Endothelial cell of umbilical vein (primary cell): Measurements from ENCODE around the gene DLG3. TPM values are rescaled to one million over a fixed set of nuclear protein-coding genes. Genes with fewer than 3 reads are reported as not detected.
A peak's percentile ranks its signal among the peaks of the same experiment; 100 is the strongest.

Source experiments
- BruUV-seq: library from RNA; stranded (reverse); fragments of 400-500 nt; replicated peaks from 2 replicates; lab custom pipeline; 2021; lab: Mats Ljungman, UMichigan
- CTCF ChIA-PET: fragments of 300-600, 350-600 bp; sonication (Branson Sonifier 250); formaldehyde crosslinking; loops from one replicate; lab custom pipeline; 2021; ENCODE audit warnings: antibody characterized with exemption, inconsistent platforms; lab: Charles Lee
- POLR2A ChIA-PET: fragments of 300-600, 350-600 bp; sonication (Branson Sonifier 250); formaldehyde crosslinking; loops from one replicate; lab custom pipeline; 2021; ENCODE audit warnings: antibody characterized with exemption, inconsistent platforms; lab: Charles Lee
- DNase-seq: peaks from one replicate; pipeline ENCODE4 v3.0.0-alpha.2; 2011; ENCODE audit warnings: low read depth, low spot score
- FAIRE-seq: peaks from 2 replicates; lab custom pipeline; 2011; peaks lifted over from hg19 to GRCh38; lab: Jason Lieb, UNC
- H2AFZ ChIP-seq: 2 replicates; pipeline ENCODE4 v1.6.0; 2012; ENCODE audit warnings: low read depth, low read length, control low read depth, inconsistent platforms
- H3K27ac ChIP-seq: 2 replicates; pipeline ENCODE4 v1.5.1; 2011; ENCODE audit warnings: low read depth, mild to moderate bottlenecking, control low read depth, low read length, moderate library complexity; ENCODE audit not compliant: insufficient read depth
- H3K27me3 ChIP-seq, 2 experiments: 2 replicates each; pipeline versions ENCODE4 v1.6.0 to v1.6.1; 2011; ENCODE audit warnings: low read length in 2 of 2, mixed read lengths in 1 of 2; ENCODE audit not compliant: control insufficient read depth in 2 of 2, insufficient read depth in 2 of 2
- H3K36me3 ChIP-seq, 2 experiments: 2 replicates in 1 of 2; 3 replicates in 1 of 2; pipeline ENCODE4 v1.5.1; 2011; ENCODE audit warnings: low read length in 2 of 2, mild to moderate bottlenecking in 1 of 2, moderate library complexity in 1 of 2; ENCODE audit not compliant: control insufficient read depth in 2 of 2, insufficient read depth in 2 of 2; ENCODE audit errors: extremely low read depth in 1 of 2
- H3K4me1 ChIP-seq: 3 replicates; pipeline ENCODE4 v1.5.1; 2011; ENCODE audit warnings: mild to moderate bottlenecking, low read length; ENCODE audit not compliant: control insufficient read depth, insufficient read depth; ENCODE audit errors: extremely low read depth
- H3K4me2 ChIP-seq: 2 replicates; pipeline ENCODE4 v1.6.1; 2011; ENCODE audit warnings: low read length, control low read depth, mixed read lengths; ENCODE audit not compliant: insufficient read depth
- H3K4me3 ChIP-seq, 3 experiments: fragments of 200-600 bp in 1 of 3; sonication (generic), shearing (Covaris generic) in 1 of 3; replicated peaks in 1 of 3; 2 replicates each; pipeline ENCODE4 v1.5.1; 2011 to 2016; ENCODE audit warnings: control low read depth in 3 of 3, low read length in 3 of 3, mild to moderate bottlenecking in 2 of 3, inconsistent platforms in 1 of 3, low read depth in 1 of 3, moderate library complexity in 1 of 3; ENCODE audit not compliant: insufficient read depth in 1 of 3
- H3K79me2 ChIP-seq: 2 replicates; pipeline ENCODE4 v1.6.0; 2012; ENCODE audit warnings: low read length, inconsistent platforms; ENCODE audit not compliant: control insufficient read depth, insufficient read depth
- H3K9ac ChIP-seq: replicated peaks from 2 replicates; pipeline ENCODE3; 2011; ENCODE audit warnings: low read length, control low read depth; ENCODE audit not compliant: insufficient read depth; ENCODE audit errors: extremely low read depth
- H3K9me1 ChIP-seq: replicated peaks from 3 replicates; pipeline ENCODE4 v1.6.0; 2011; ENCODE audit warnings: mild to moderate bottlenecking, low read length; ENCODE audit not compliant: control insufficient read depth, insufficient read depth; ENCODE audit errors: extremely low read depth
- H3K9me3 ChIP-seq: replicated peaks from 2 replicates; pipeline ENCODE4 v1.5.1; 2012; ENCODE audit warnings: low read length, inconsistent platforms; ENCODE audit not compliant: control insufficient read depth, insufficient read depth
- H4K20me1 ChIP-seq: replicated peaks from 2 replicates; pipeline ENCODE3; 2011; ENCODE audit warnings: mild to moderate bottlenecking, low read length; ENCODE audit not compliant: control insufficient read depth, insufficient read depth; ENCODE audit errors: extremely low read depth
- EZH2 ChIP-seq: IDR thresholded peaks from 2 replicates; pipeline ENCODE4 v1.6.1; 2012; ENCODE audit warnings: borderline replicate concordance, low read depth, mild to moderate bottlenecking, moderate library complexity, low read length, inconsistent platforms; ENCODE audit not compliant: severe bottlenecking
- FOS ChIP-seq: IDR thresholded peaks from 2 replicates; pipeline ENCODE4 v1.6.1; 2011; ENCODE audit warnings: mild to moderate bottlenecking, low read length, moderate library complexity, borderline replicate concordance; ENCODE audit not compliant: insufficient read depth
- GATA2 ChIP-seq: IDR thresholded peaks from 2 replicates; pipeline ENCODE4 v1.7.0; 2011; ENCODE audit warnings: low read depth, mild to moderate bottlenecking, moderate library complexity, mixed read lengths, low read length; ENCODE audit not compliant: insufficient read length, insufficient read depth
- JUN ChIP-seq: IDR thresholded peaks from 2 replicates; pipeline ENCODE4 v1.6.1; 2011; ENCODE audit warnings: borderline replicate concordance, low read depth; ENCODE audit not compliant: insufficient read length, insufficient read depth
- MAX ChIP-seq: IDR thresholded peaks from 2 replicates; pipeline ENCODE4 v1.6.1; 2011; ENCODE audit not compliant: insufficient read depth, insufficient read length
- MYC ChIP-seq: IDR thresholded peaks from one replicate; pipeline ENCODE4 v1.6.1; 2011; ENCODE audit warnings: mild to moderate bottlenecking, low read depth, low read length
- POLR2A ChIP-seq: IDR thresholded peaks from 2 replicates; pipeline ENCODE4 v1.6.1; 2012; ENCODE audit warnings: low read depth, mild to moderate bottlenecking, control low read depth, low read length
- POLR2AphosphoS5 ChIP-seq: IDR thresholded peaks from 2 replicates; pipeline ENCODE4 v1.6.1; 2012; ENCODE audit warnings: low read depth, mild to moderate bottlenecking, control low read depth, low read length, moderate library complexity; ENCODE audit not compliant: insufficient read depth
- dilution Hi-C: fragments of 300-500 bp; cut with MboI; formaldehyde crosslinking; loops from one replicate; pipeline ENCODE4 v1.15.0; 2019; ENCODE audit warnings: low sequenced_read_pairs; ENCODE audit not compliant: extremely low pct_ligation_motif_present
- intact Hi-C: fragments of 100-400 bp; cut with micrococcal nuclease; formaldehyde crosslinking; loops from one replicate; pipeline ENCODE4 v1.10.0; 2022
- polyA plus RNA-seq, 4 experiments: library from polyadenylated mRNA; depleted of rRNA in 3 of 4; stranded (reverse) in 3 of 4; unstranded in 1 of 4; fragments of >200 nt; gene quantifications; 2 replicates each; pipeline versions ENCODE4 v1.2.1 to v1.2.3, GENCODE V29; 2011 to 2012; ENCODE audit warnings: missing spikeins in 1 of 4
- total RNA-seq: library from RNA; stranded (reverse); gene quantifications from 2 replicates; pipeline ENCODE4 v1.2.3, GENCODE V29; 2021
- TF ChIP-seq, protein P1 (sequence below), 2 donors: IDR thresholded peaks; 1 replicate in 1 of 2; 2 replicates in 1 of 2; pipeline ENCODE4 v1.5.1; 2011; ENCODE audit warnings: low read length in 2 of 2, mild to moderate bottlenecking in 2 of 2, moderate library complexity in 2 of 2, control low read depth in 1 of 2, inconsistent platforms in 1 of 2, low read depth in 1 of 2; ENCODE audit not compliant: insufficient read depth in 1 of 2; ENCODE audit errors: extremely low read depth in 1 of 2

Gene DLG3
- total and polyA plus RNA-seq, 2 donors (not counting 3 experiments of a cell fraction or from before 2014, with no cell fraction given) = 1.2 to 3.2 TPM

DNA sequence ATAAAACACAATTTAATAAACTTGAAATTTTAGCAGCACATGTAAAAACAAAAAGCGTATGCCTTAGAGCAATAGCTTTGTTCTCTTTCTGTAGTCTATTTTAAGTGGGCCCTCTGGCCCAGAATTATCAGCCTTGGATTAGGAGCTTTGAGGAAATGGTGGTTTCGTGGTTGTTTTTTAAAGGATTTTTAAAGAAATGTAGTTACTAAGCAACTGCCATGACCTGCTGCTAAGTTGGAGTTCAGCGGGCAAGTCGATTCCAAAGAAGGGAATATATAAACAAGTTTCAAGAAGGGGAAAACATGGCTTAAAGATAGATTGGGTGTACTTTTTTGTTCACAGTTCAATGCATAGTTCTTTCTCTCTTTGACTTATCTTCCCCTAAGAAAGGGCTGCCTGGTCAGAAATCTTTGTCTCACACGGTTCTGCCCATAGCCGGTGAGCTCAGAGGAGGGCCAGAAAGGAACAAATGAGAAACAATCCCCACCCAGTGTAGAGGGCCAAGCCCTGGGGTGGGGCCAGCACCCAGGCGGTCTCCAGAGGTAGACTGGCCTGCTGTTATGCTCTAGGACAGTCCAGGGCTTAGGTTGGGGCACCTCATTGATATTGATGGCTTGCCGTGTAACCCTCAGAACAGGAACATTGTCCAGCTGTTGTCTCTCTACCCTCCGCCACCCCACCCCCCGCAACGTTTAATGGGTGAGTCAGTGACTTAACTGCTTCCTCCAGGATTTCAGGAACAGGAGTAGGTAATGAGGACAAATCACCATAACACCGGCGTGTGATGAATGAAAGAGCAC is 32.5 kb downstream of the DLG3 start:
- H3K79me2 ChIP-seq = no peaks in the 10 kb centered on the region
- dilution Hi-C loops = no loop called here
- H3K9me1 ChIP-seq = no peaks in the 10 kb centered on the region
- H3K27ac ChIP-seq = peak overlapping the region; percentile 66
- H3K4me1 ChIP-seq = peaks cover 40% of the 10 kb centered on the region
- no peaks in the 10 kb centered on the region for H3K9me3 ChIP-seq
- TF ChIP-seq EZH2 (no peak), JUN (no peak), POLR2A (no peak), MAX (no peak), POLR2AphosphoS5 (peak; percentile 16), MYC (no peak), FOS (peak; percentile 54), GATA2 (no peak)
- TF ChIP-seq, protein P1, sequence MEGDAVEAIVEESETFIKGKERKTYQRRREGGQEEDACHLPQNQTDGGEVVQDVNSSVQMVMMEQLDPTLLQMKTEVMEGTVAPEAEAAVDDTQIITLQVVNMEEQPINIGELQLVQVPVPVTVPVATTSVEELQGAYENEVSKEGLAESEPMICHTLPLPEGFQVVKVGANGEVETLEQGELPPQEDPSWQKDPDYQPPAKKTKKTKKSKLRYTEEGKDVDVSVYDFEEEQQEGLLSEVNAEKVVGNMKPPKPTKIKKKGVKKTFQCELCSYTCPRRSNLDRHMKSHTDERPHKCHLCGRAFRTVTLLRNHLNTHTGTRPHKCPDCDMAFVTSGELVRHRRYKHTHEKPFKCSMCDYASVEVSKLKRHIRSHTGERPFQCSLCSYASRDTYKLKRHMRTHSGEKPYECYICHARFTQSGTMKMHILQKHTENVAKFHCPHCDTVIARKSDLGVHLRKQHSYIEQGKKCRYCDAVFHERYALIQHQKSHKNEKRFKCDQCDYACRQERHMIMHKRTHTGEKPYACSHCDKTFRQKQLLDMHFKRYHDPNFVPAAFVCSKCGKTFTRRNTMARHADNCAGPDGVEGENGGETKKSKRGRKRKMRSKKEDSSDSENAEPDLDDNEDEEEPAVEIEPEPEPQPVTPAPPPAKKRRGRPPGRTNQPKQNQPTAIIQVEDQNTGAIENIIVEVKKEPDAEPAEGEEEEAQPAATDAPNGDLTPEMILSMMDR (IDR thresholded peaks at IDR 0.05; ENCODE audit: extremely low read depth in 1 of 2, insufficient read depth in 1 of 2, low read depth in 1 of 2, low read length in 2 of 2) = no peak
- no peaks in the 10 kb centered on the region for H3K27me3 ChIP-seq
- DNase-seq (peak; percentile 55), FAIRE-seq (peak; percentile 83)
- no peak overlapping the region for H3K9ac ChIP-seq
- intact Hi-C loops = loop anchor here (2.0 kb wide), 1 partner anchor 22 kb away; no protein-coding TSS in a partner anchor
- BruUV-seq = no TSS peak
- peak overlapping the region; percentile 18 for H3K4me2 ChIP-seq
- no peaks in the 10 kb centered on the region for H4K20me1 ChIP-seq
- H2AFZ ChIP-seq = peak overlapping the region; percentile 70
- ChIA-PET POLR2A (no interaction called here), CTCF (interaction anchor here (1.4 kb wide), 1 partner anchor 25 kb away, joined by 6 read pairs; no protein-coding TSS in a partner anchor)
- H3K4me3 ChIP-seq = no peak overlapping the region
- H3K36me3 ChIP-seq = no peaks in the 10 kb centered on the region
